Hippocampal formation (tissue), 2 donors: ENCODE measurements around the gene KCNIP4.
"Not testable (repeated sequence)": the region's sequence is repeated elsewhere in the genome, so short reads cannot be mapped to it uniquely, and the experiment has no call there.

Experiments
- DNase-seq, 2 donors: peaks; one replicate each; lab custom pipeline; 2025; lab: John Stamatoyannopoulos, UW

The KCNIP4 gene

GRCh38 chr4:20760053-20760452 lies 1188.5 kb downstream of the KCNIP4 start:
- no peak for DNase-seq

- DNase-seq: no peak
Observed at GRCh38 chr4:20754036-20754435, 1194.5 kb downstream of the KCNIP4 start.

GRCh38 chr4:20752641-20753040 lies 1195.9 kb downstream of the KCNIP4 start:
- DNase-seq: no peak

- DNase-seq: not testable (repeated sequence)
Observed at GRCh38 chr4:20746000-20746399, 1202.6 kb downstream of the KCNIP4 start.

- DNase-seq: no peak
Observed at GRCh38 chr4:20735931-20736330, 1212.6 kb downstream of the KCNIP4 start.

- DNase-seq: no peak
Observed at GRCh38 chr4:20724915-20725314, 1223.7 kb downstream of the KCNIP4 start.

GRCh38 chr4:20723463-20723862 lies 1225.1 kb downstream of the KCNIP4 start:
- DNase-seq: no peak

GRCh38 chr4:20723019-20723418 lies 1225.6 kb downstream of the KCNIP4 start:
- DNase-seq: no peak

- DNase-seq: no peak
Observed at GRCh38 chr4:20711335-20711734, 1237.2 kb downstream of the KCNIP4 start.

- peak; percentile 86 to 91 for DNase-seq
Observed at GRCh38 chr4:20700007-20700761, 1248.4 kb downstream of the KCNIP4 start, which contains the start of gene PACRGL. TSS of gene PACRGL (plus strand) at chr4:20700458. CDS start at chr4:20704482, 4,024 bp downstream.

GRCh38 chr4:20698820-20699219 lies 1249.8 kb downstream of the KCNIP4 start:
- no peak for DNase-seq

- DNase-seq: no peak
Observed at GRCh38 chr4:20698382-20698781, 1250.2 kb downstream of the KCNIP4 start.

GRCh38 chr4:20696815-20697214 lies 1251.8 kb downstream of the KCNIP4 start:
- DNase-seq: no peak

- DNase-seq: no peak
Observed at GRCh38 chr4:20687864-20688263, 1260.7 kb downstream of the KCNIP4 start.

GRCh38 chr4:20684852-20685763 lies 1263.5 kb downstream of the KCNIP4 start:
- peak in 1 of 2 donors; percentile 61 for DNase-seq

GRCh38 chr4:20683766-20684165 lies 1264.8 kb downstream of the KCNIP4 start:
- DNase-seq: no peak

- DNase-seq: no peak
Observed at GRCh38 chr4:20682853-20683252, 1265.7 kb downstream of the KCNIP4 start.

GRCh38 chr4:20681271-20681670 lies 1267.3 kb downstream of the KCNIP4 start:
- no peak for DNase-seq

- DNase-seq: no peak
Observed at GRCh38 chr4:20680736-20681135, 1267.8 kb downstream of the KCNIP4 start.

- DNase-seq: no peak
Observed at GRCh38 chr4:20679951-20680350, 1268.6 kb downstream of the KCNIP4 start.
